HFFc6 (cell line): Measurements from ENCODE around the gene LDB3. TPM values are rescaled to one million over a fixed set of nuclear protein-coding genes. Genes with fewer than 3 reads are reported as not detected.

ENCODE experiments used
- DNase-seq: peaks from one replicate; pipeline ENCODE4 v3.0.0-alpha.2; 2018
- H3K27ac Mint-ChIP-seq: 2 replicates; pipeline ENCODE4 v1.8.0; 2020; ENCODE audit warnings: mild to moderate bottlenecking, mixed read lengths
- H3K27me3 Mint-ChIP-seq: 2 replicates; pipeline ENCODE4 v1.8.0; 2021; ENCODE audit warnings: mild to moderate bottlenecking, moderate library complexity, mixed read lengths; ENCODE audit not compliant: insufficient read depth
- H3K36me3 Mint-ChIP-seq: 2 replicates; pipeline ENCODE4 v1.8.0; 2021; ENCODE audit warnings: low read depth, mixed read lengths
- H3K4me1 Mint-ChIP-seq: 2 replicates; pipeline ENCODE4 v1.8.0; 2020; ENCODE audit warnings: low read depth, mixed read lengths
- H3K4me3 Mint-ChIP-seq: 2 replicates; pipeline ENCODE4 v1.8.0; 2020; ENCODE audit warnings: mild to moderate bottlenecking, moderate library complexity, mixed read lengths
- H3K9me3 Mint-ChIP-seq: 2 replicates; pipeline ENCODE4 v1.8.0; 2020; ENCODE audit warnings: mild to moderate bottlenecking, mixed read lengths
- total RNA-seq, 6 experiments: library from RNA; stranded (reverse); fragmentation: NEBNext Ultra II Directional; extraction: Animal tissue kit (Norgen Biotek cat#: 25700); gene quantifications; 2 replicates in 1 of 6; 3 replicates in 5 of 6; pipeline ENCODE4 v1.2.3, GENCODE V29; 2021
- TF ChIP-seq, protein P1 (sequence below): fragments of 200-600 bp; sonication (generic); IDR thresholded peaks from 2 replicates; pipeline ENCODE4 v1.5.0; 2021; ENCODE audit warnings: antibody characterized with exemption, mild to moderate bottlenecking

LDB3 gene
- total RNA-seq, 6 experiments from 2014 or later, result 0.55 to 1.3 (median 0.66) TPM

DNA sequence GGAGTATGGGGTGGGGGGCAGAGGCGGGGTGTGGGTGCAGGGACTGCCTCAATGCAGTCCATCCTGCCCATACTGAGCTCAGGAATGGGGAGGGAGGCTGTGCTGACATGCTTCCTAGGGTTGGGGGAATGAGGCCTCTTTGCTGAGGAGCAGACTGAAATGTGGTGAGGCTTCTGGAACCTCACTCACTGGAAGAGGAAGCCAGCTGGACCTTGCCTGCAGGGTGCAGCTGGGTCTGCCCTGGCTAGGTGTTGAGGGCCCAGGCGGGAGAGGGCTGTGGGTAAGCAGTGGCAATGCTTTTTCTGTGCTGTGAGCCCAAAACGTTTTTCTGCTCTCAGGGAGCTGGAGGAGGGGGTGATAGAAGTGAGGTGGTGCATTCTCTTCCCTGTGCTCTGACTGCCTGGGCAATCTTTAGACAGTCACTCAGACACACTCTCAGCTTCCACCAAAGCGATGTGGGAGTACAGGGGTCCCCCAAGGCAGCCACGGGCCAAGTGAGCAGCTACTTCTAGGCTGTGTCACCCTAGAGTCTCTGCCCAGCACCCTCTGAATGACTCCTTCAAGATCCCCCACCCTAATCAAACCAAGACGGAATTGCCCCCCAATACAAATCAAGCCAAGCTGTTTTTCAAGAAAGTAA is 47.0 kb downstream of the LDB3 start:
- Mint-ChIP-seq H3K27ac (no peak overlapping the region), H3K4me3 (no peak overlapping the region), H3K36me3 (no peaks in the 10 kb centered on the region)

DNA sequence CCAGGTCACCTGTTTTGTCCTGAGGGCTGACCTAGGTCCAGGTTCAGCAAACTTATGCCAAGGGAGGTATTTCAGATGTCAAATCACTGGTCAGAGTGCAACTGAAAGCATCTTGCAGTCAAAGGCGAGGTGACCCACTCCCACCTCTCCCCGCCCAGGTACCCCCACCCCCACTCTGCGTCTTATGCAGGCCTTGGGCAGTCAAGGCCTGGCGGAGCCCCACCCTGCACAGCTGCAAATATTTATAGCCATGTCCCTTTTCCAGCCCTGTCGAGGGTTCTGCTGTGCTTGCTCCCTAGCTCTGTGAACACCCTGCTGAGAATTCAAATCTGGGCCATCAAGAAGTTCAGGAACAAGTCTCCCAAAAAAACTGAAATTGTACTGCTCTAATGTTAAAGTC is 47.5 kb downstream of the LDB3 start:
- H3K9me3 Mint-ChIP-seq, result no peaks in the 10 kb centered on the region
- no peak overlapping the region for H3K27ac Mint-ChIP-seq
- no peak for DNase-seq
- H3K4me3 Mint-ChIP-seq, result no peak overlapping the region
- H3K4me1 Mint-ChIP-seq, result peaks cover 9% of the 10 kb centered on the region
- TF ChIP-seq, protein P1, sequence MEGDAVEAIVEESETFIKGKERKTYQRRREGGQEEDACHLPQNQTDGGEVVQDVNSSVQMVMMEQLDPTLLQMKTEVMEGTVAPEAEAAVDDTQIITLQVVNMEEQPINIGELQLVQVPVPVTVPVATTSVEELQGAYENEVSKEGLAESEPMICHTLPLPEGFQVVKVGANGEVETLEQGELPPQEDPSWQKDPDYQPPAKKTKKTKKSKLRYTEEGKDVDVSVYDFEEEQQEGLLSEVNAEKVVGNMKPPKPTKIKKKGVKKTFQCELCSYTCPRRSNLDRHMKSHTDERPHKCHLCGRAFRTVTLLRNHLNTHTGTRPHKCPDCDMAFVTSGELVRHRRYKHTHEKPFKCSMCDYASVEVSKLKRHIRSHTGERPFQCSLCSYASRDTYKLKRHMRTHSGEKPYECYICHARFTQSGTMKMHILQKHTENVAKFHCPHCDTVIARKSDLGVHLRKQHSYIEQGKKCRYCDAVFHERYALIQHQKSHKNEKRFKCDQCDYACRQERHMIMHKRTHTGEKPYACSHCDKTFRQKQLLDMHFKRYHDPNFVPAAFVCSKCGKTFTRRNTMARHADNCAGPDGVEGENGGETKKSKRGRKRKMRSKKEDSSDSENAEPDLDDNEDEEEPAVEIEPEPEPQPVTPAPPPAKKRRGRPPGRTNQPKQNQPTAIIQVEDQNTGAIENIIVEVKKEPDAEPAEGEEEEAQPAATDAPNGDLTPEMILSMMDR, result no peak
- no peaks in the 10 kb centered on the region for H3K36me3 Mint-ChIP-seq
- peaks cover 3% of the 10 kb centered on the region for H3K27me3 Mint-ChIP-seq

More for the DNA sequence above, 47.0 kb downstream of the LDB3 start:
- DNase-seq, result no peak
- TF ChIP-seq, protein P1, result no peak
- Mint-ChIP-seq H3K9me3 (no peaks in the 10 kb centered on the region), H3K4me1 (peaks cover 13% of the 10 kb centered on the region), H3K27me3 (peaks cover 3% of the 10 kb centered on the region)

DNA sequence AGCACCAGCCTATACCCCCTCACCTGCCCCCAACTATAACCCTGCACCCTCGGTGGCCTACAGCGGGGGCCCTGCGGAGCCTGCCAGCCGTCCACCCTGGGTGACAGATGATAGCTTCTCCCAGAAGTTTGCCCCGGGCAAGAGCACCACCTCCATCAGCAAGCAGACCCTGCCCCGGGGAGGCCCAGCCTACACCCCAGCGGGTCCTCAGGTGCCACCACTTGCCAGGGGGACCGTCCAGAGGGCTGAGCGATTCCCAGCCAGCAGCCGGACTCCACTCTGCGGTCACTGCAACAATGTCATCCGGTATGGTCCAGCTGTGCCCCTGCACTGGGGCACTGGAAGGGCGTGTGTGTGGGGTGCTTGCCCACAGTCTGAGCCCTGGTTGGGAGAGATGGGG is 48.2 kb downstream of the LDB3 start:
- peaks cover 8% of the 10 kb centered on the region for H3K27me3 Mint-ChIP-seq
- no peak overlapping the region for H3K4me3 Mint-ChIP-seq
- TF ChIP-seq, protein P1, result no peak
- H3K4me1 Mint-ChIP-seq, result peaks cover 6% of the 10 kb centered on the region; the same call in 1 of the 2 replicates
- no peak overlapping the region for H3K27ac Mint-ChIP-seq
- no peaks in the 10 kb centered on the region for H3K36me3 Mint-ChIP-seq
- DNase-seq, result no peak
- no peaks in the 10 kb centered on the region for H3K9me3 Mint-ChIP-seq

DNA sequence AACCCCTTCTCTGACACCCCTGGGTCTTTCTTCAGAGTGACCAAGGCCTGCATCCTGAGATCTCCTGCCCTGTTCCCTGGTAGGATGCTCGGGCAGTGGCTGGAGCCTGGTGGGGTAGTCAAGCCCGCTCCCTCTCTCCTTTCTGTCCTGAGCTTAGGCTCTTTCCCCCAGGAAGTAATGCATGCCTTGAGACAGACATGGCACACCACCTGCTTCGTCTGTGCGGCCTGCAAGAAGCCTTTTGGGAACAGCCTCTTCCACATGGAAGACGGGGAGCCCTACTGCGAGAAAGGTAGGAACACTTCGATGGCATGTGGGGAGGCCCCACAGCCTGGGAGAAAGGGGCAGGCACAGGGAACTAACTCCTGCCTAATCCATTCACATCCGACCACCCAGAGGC is 50.2 kb downstream of the LDB3 start:
- no peak overlapping the region for H3K27ac Mint-ChIP-seq
- H3K36me3 Mint-ChIP-seq, result no peaks in the 10 kb centered on the region
- DNase-seq, result no peak
- H3K27me3 Mint-ChIP-seq, result peaks cover 8% of the 10 kb centered on the region
- TF ChIP-seq, protein P1, result no peak
- no peaks in the 10 kb centered on the region for H3K4me1 Mint-ChIP-seq
- no peak overlapping the region for H3K4me3 Mint-ChIP-seq
- no peaks in the 10 kb centered on the region for H3K9me3 Mint-ChIP-seq

DNA sequence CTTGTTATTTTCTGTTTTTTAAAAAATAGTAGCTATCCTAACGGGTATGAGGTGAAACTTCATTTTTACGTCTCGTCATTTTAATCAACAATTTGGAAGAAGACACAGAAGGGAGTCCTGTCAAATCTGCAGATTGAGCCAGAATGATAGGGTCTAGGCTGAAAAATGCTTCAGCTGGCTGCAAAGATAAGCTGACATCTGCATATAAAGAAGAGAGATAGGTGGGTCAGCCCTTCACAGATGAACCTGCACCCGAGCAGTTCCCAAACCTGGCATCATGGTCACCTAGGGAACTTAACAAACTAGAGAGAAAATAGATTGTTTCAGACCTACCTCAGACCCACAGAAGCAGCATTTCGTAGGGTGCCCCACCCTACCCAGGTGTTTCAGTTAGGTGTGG is 52.9 kb downstream of the LDB3 start:
- Mint-ChIP-seq H3K4me1 (no peaks in the 10 kb centered on the region), H3K36me3 (no peaks in the 10 kb centered on the region), H3K9me3 (no peaks in the 10 kb centered on the region), H3K4me3 (no peak overlapping the region), H3K27me3 (peaks cover 8% of the 10 kb centered on the region; the same call in 1 of the 2 replicates), H3K27ac (no peak overlapping the region)
- TF ChIP-seq, protein P1, result no peak
- DNase-seq, result no peak

DNA sequence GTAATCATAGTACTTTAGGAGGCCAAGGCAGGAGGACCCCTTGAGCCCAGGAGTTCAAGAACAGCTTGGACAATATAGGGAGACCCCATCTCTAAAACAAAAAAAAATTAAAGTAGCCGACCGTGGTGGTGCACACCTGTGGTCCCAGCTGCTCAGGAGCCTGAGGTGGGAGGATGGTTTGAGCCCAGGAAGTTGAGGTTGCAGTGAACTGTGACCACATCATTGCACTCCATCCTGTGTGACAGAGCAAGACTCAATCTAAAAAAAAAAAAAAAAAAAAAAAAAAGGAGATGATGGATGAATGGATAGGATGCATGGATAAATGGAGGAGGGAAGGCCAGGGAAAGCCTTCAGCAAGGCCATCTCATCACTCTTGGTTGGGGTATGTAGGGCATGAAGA is 54.7 kb downstream of the LDB3 start:
- H3K27ac Mint-ChIP-seq, result no peak overlapping the region
- H3K4me1 Mint-ChIP-seq, result no peaks in the 10 kb centered on the region
- peaks cover 11% of the 10 kb centered on the region for H3K27me3 Mint-ChIP-seq
- no peak for DNase-seq
- no peaks in the 10 kb centered on the region for H3K36me3 Mint-ChIP-seq
- no peak overlapping the region for H3K4me3 Mint-ChIP-seq
- TF ChIP-seq, protein P1, result no peak
- no peaks in the 10 kb centered on the region for H3K9me3 Mint-ChIP-seq
